Heart left ventricle (tissue), 16 donors: ENCODE data around the gene WDR82. TPM values are rescaled to one million over a fixed set of nuclear protein-coding genes. Genes with fewer than 3 reads are reported as not detected.

Source experiments
- ATAC-seq, 4 donors: fragments of 200-7000 bp; cut with Tn5 transposase; one replicate each; pipeline ENCODE4 v1.9.1; 2020 to 2022; ENCODE audit warnings: moderate library complexity in 4 of 4, mild to moderate bottlenecking in 3 of 4, moderate number of reproducible peaks in 1 of 4
- DNase-seq, 5 donors: peaks; one replicate each; pipeline ENCODE4 v3.0.0-alpha.2; 2020
- H3K27ac ChIP-seq, 12 donors: fragments of 200-600 bp; sonication (generic) in 4 of 12; one replicate each; pipeline versions ENCODE4 v1.5.0 to v1.8.0; 2016 to 2022; ENCODE audit warnings: mild to moderate bottlenecking in 2 of 12
- H3K27me3 ChIP-seq, 9 donors: fragments of 200-600 bp; sonication (generic) in 2 of 9; one replicate each; pipeline versions ENCODE4 v1.5.1 to v1.8.0; 2016 to 2022; ENCODE audit warnings: mild to moderate bottlenecking in 3 of 9
- H3K36me3 ChIP-seq, 9 donors: fragments of 200-600 bp; sonication (generic) in 2 of 9; one replicate each; pipeline versions ENCODE4 v1.5.0 to v1.8.0; 2018 to 2022; ENCODE audit warnings: mild to moderate bottlenecking in 2 of 9
- H3K4me1 ChIP-seq, 12 donors: fragments of 200-600 bp; sonication (generic) in 4 of 12; one replicate each; pipeline versions ENCODE4 v1.5.0 to v1.8.0; 2016 to 2022; ENCODE audit warnings: mild to moderate bottlenecking in 3 of 12
- H3K4me3 ChIP-seq, 12 donors: fragments of 200-600 bp; sonication (generic) in 4 of 12; one replicate each; pipeline versions ENCODE4 v1.5.0 to v1.8.0; 2017 to 2022; ENCODE audit warnings: mild to moderate bottlenecking in 9 of 12, moderate library complexity in 4 of 12
- H3K9me3 ChIP-seq, 12 donors: fragments of 200-600 bp; sonication (generic) in 4 of 12; one replicate each; pipeline versions ENCODE4 v1.5.0 to v1.8.0; 2016 to 2022; ENCODE audit warnings: mild to moderate bottlenecking in 1 of 12
- POLR2A ChIP-seq, 2 donors: fragments of 450-650 bp; IDR thresholded peaks; one replicate each; pipeline ENCODE4 v1.6.1; 2017; ENCODE audit warnings: antibody characterized with exemption in 2 of 2, mild to moderate bottlenecking in 2 of 2, moderate library complexity in 2 of 2
- WGBS, 4 donors: extraction: QIAGEN DNeasy Blood & Tissue Kit in 2 of 4; methylation state at CpG; one replicate each; pipeline versions ENCODE4 v1.1.5 to v1.1.7; 2013 to 2018; 5-methylcytosine and 5-hydroxymethylcytosine counted together
- intact Hi-C, 10 donors: fragments of 100-400 bp; cut with DNase I; formaldehyde crosslinking; loops; one replicate each; pipeline versions ENCODE4 v1.11.1 to v1.14.2; 2022
- polyA plus RNA-seq, 2 donors: library from polyadenylated mRNA; stranded (reverse); fragments of 200-250 nt; gene quantifications; one replicate each; pipeline ENCODE4 v1.2.3, GENCODE V29; 2013
- total RNA-seq, 9 donors: library from RNA; depleted of rRNA in 2 of 9; stranded (reverse); fragments of >200 nt in 2 of 9; fragmentation: NEBNext Ultra II Directional in 3 of 9; extraction: Animal tissue kit (Norgen Biotek cat#: 25700) in 3 of 9; gene quantifications; one replicate each; pipeline versions ENCODE4 v1.1.0 to v1.2.4, GENCODE V29; 2016 to 2023
- TF ChIP-seq, protein P1 (sequence below), 12 donors: fragments of 200-600 bp; sonication (generic) in 4 of 12; IDR thresholded peaks; one replicate each; pipeline versions ENCODE4 v1.5.0 to v1.8.0; 2018 to 2022; ENCODE audit warnings: antibody characterized with exemption in 12 of 12, mild to moderate bottlenecking in 5 of 12
- donor health status: ischemic (EF 13 %, LVEDD 7.1; RV severe dilation, severe dysfunction).
- donor health status: healthy with polysubstance abuse.
- donor health status: DM: no; HTN: yes; CAD: no.
- donor health status: DM: no; HTN: no; CAD: no.
- donor health status: ischemic (EF 25% LVEDD 6.9; RV normal size, moderate dysfunction).
- donor health status: ischemic (EF 25% LVEDD 5.7; RV mildly dilated, moderate dysfunction).
- donor health status: healthy.
- donor health status: DM: yes; HTN: yes; CAD: no.
- donor health status: ischemic (EF 35%, LVEDD 5.7; RV mildly dilated, moderate dysfunction).
- donor health status: nonischemic (EF 11% LVEDD 7.7; RV severe dilation, severe dysfunction).
- donor health status: DM: yes; HTN: yes; CAD: no.
- donor health status: PGD.
- donor health status: ischemic (EF 29% LVEDD 5.4; RV normal size, mild dysfunction).
- donor health status: nonischemic (EF 23%, LVEDD 6.1; RV moderate dilation, normal function).

The WDR82 gene
- total and polyA plus RNA-seq, 11 donors, result 24.7 to 73.6 (median 61.2) TPM

DNA sequence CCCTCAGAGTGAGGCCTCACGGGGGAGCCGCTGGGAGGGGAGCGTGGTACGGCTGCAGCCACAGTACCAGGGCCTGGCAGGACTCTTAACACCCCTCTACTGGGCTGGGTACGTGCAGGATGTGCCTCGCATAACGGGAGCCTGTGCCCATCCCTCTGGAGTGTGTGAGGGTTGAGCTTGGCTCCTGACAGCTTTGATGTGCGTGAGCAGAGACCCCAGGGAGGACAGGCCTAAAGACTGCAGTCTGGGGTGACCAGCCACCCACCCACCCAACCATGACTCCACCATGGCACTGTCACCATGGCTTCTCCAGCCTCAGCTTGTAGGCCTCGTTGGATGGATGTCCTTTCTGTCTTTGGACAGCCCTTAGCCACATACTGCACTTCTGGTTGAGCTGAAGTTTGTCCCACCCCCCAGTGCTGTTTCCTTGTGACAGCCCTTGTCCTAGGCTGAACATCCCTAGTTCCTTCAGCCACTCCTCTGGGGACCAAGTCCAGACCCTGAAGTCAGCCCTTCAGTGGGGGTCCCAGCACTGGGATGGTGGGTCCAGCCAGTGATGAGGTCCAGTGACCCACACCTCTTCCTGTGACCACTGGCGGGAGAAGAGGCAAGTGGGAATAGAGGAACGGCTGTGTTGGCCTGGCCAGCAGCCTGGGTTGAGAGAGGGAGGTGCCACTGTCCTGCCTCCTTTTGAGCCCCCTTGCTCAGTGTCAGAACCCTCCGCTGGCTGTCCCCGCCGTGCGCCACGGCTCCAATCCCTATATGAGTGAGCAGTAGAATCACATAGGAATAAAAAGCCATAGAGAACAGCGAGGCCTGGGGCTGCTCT is 15.3 kb upstream of the WDR82 start:
- TF ChIP-seq POLR2A (IDR thresholded peaks at IDR 0.05), result no peak
- TF ChIP-seq, protein P1, sequence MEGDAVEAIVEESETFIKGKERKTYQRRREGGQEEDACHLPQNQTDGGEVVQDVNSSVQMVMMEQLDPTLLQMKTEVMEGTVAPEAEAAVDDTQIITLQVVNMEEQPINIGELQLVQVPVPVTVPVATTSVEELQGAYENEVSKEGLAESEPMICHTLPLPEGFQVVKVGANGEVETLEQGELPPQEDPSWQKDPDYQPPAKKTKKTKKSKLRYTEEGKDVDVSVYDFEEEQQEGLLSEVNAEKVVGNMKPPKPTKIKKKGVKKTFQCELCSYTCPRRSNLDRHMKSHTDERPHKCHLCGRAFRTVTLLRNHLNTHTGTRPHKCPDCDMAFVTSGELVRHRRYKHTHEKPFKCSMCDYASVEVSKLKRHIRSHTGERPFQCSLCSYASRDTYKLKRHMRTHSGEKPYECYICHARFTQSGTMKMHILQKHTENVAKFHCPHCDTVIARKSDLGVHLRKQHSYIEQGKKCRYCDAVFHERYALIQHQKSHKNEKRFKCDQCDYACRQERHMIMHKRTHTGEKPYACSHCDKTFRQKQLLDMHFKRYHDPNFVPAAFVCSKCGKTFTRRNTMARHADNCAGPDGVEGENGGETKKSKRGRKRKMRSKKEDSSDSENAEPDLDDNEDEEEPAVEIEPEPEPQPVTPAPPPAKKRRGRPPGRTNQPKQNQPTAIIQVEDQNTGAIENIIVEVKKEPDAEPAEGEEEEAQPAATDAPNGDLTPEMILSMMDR (IDR thresholded peaks at IDR 0.05), result no peak
- H3K4me3 ChIP-seq, result no peak overlapping the region
- no peaks in the 10 kb centered on the region for H3K27me3 ChIP-seq
- peaks cover 0 to 40% (median 13%) of the 10 kb centered on the region in 9 donors for H3K36me3 ChIP-seq
- no peak for DNase-seq
- no peak overlapping the region for H3K27ac ChIP-seq
- 88 to 94% (median 90%) methylated on average over 13 to 17 of the region's 17 CpGs for WGBS, 4 donors
- no peaks in the 10 kb centered on the region for H3K9me3 ChIP-seq
- H3K4me1 ChIP-seq, result peaks cover 0 to 17% (median 2%) of the 10 kb centered on the region in 12 donors
- intact Hi-C loops, result loop anchor here in 5 of 10 donors (2.0 to 5.0 kb wide), 4 partner anchors 44 to 114 kb away; no protein-coding TSS in a partner anchor
- no peak for ATAC-seq

DNA sequence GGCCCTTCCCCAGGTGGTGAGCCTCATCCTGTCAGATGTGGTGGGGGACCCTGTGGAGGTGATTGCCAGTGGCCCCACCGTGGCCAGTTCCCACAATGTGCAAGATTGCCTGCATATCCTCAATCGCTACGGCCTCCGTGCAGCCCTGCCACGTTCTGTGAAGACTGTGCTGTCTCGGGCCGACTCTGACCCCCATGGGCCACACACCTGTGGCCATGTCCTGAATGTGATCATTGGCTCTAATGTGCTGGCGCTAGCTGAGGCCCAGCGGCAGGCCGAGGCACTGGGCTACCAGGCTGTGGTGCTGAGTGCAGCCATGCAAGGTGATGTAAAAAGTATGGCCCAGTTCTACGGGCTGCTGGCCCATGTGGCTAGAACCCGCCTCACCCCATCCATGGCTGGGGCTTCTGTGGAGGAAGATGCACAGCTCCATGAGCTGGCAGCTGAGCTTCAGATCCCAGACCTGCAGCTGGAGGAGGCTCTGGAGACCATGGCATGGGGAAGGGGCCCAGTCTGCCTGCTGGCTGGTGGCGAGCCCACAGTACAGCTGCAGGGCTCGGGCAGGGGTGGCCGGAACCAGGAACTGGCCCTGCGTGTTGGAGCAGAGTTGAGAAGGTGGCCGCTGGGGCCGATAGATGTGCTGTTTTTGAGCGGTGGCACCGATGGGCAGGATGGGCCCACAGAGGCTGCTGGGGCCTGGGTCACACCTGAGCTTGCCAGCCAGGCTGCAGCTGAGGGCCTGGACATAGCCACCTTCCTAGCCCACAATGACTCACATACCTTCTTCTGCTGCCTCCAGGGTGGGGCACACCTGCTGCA is 14.0 kb upstream of the WDR82 start:
- peaks cover 0 to 40% (median 13%) of the 10 kb centered on the region in 9 donors for H3K36me3 ChIP-seq
- intact Hi-C loops, result loop anchor here in 5 of 10 donors (2.0 to 5.0 kb wide), 4 partner anchors 45 to 115 kb away; no protein-coding TSS in a partner anchor

DNA sequence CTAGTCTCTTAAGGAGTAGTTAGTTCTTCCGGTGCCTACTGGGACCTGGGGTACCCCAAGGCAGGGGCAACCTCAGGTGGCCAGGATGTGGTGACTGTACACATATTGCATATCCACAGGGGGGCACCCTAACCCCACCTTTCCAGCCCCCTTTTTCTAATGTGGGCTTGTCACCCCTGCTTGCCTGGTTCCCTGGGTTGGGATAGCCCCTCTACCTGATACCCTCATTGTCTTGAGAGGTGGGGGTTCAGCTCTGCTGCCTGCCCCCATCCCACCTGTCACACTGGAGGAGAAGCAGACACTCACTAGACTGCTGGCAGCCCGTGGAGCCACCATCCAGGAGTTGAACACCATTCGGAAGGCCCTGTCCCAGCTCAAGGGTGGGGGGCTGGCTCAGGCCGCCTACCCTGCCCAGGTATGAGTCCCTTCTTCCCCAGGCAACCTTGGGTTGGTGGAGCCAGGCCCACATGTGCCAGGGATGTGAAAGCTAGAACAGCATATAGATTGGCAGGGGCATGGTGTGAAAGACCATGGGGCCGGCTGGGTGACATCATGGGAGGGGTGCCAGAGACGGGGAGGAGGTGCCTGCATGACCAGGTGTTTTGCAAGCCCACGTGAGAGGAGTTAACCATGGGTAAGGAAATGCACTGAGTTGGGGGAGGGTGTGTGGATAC is 13.2 kb upstream of the WDR82 start:
- TF ChIP-seq POLR2A (IDR thresholded peaks at IDR 0.05), result no peak
- TF ChIP-seq, protein P1 (IDR thresholded peaks at IDR 0.05), result peak; percentile 38 to 60 (median 52)

More for the DNA sequence above, 14.0 kb upstream of the WDR82 start:
- Histone ChIP-seq H3K9me3 (no peaks in the 10 kb centered on the region), H3K4me3 (no peak overlapping the region), H3K4me1 (peaks cover 0 to 15% (median 6%) of the 10 kb centered on the region in 12 donors), H3K27ac (no peak overlapping the region), H3K27me3 (no peaks in the 10 kb centered on the region)
- TF ChIP-seq, protein P1 (IDR thresholded peaks at IDR 0.05), result no peak
- TF ChIP-seq POLR2A (IDR thresholded peaks at IDR 0.05), result no peak
- no peak for DNase-seq
- WGBS, 4 donors, result 94 to 97% (median 96%) methylated on average over 18 to 20 of the region's 20 CpGs
- ATAC-seq, result no peak

More for the DNA sequence above, 13.2 kb upstream of the WDR82 start:
- ATAC-seq (no peak), DNase-seq (no peak)
- no peak overlapping the region for H3K4me3 ChIP-seq
- H3K27ac ChIP-seq, result no peak overlapping the region
- H3K36me3 ChIP-seq, result peaks cover 0 to 40% (median 13%) of the 10 kb centered on the region in 9 donors
- intact Hi-C loops, result loop anchor here in 8 of 10 donors (1.0 to 5.0 kb wide), 6 partner anchors 46 to 116 kb away; no protein-coding TSS in a partner anchor
- H3K9me3 ChIP-seq, result no peaks in the 10 kb centered on the region
- H3K4me1 ChIP-seq, result peaks cover 0 to 20% (median 11%) of the 10 kb centered on the region in 12 donors
- H3K27me3 ChIP-seq, result no peaks in the 10 kb centered on the region
- WGBS, 4 donors, result 74 to 88% (median 84%) methylated on average over 5 to 7 of the region's 7 CpGs
